CD4-positive, alpha-beta memory T cell (primary cell): ENCODE data around the gene ZFYVE16. TPM values are rescaled to one million over a fixed set of nuclear protein-coding genes. Genes with fewer than 3 reads are reported as not detected.
A peak's percentile ranks its signal among the peaks of the same experiment; 100 is the strongest.
"Not testable (repeated sequence)": the region's sequence is repeated elsewhere in the genome, so short reads cannot be mapped to it uniquely, and the experiment has no call there.

Source experiments
- CTCF ChIA-PET: fragments of 350-600 bp; sonication (Branson Sonifier 250); formaldehyde crosslinking; loops from one replicate; lab custom pipeline; 2021; ENCODE audit warnings: inconsistent platforms; ENCODE audit not compliant: partially characterized antibody; lab: Charles Lee
- POLR2A ChIA-PET: fragments of 350-600 bp; sonication (Branson Sonifier 250); formaldehyde crosslinking; loops from one replicate; lab custom pipeline; 2021; ENCODE audit not compliant: partially characterized antibody; lab: Charles Lee
- DNase-seq, 5 donors: peaks; one replicate each; pipeline versions ENCODE4 v3.0.0 to v3.0.0-alpha.2; 2020 to 2022; ENCODE audit warnings: mixed read lengths in 1 of 5
- H3K27ac ChIP-seq: one replicate; pipeline ENCODE4 v1.7.0; 2013; ENCODE audit warnings: low read depth, low read length
- H3K27me3 ChIP-seq: 2 replicates; pipeline ENCODE4 v1.7.0; 2013; ENCODE audit warnings: mild to moderate bottlenecking, low read length, moderate library complexity; ENCODE audit not compliant: insufficient read depth
- H3K36me3 ChIP-seq: 2 replicates; pipeline ENCODE4 v1.7.0; 2013; ENCODE audit warnings: mild to moderate bottlenecking, low read length, moderate library complexity; ENCODE audit not compliant: insufficient read depth
- H3K4me1 ChIP-seq: 2 replicates; pipeline ENCODE4 v1.7.0; 2013; ENCODE audit warnings: mild to moderate bottlenecking, low read length, moderate library complexity; ENCODE audit not compliant: insufficient read depth
- H3K4me3 ChIP-seq, 2 donors: one replicate each; pipeline ENCODE4 v1.7.0; 2013; ENCODE audit warnings: low read length in 2 of 2, mild to moderate bottlenecking in 1 of 2
- H3K9me3 ChIP-seq, 2 donors: one replicate each; pipeline ENCODE4 v1.7.0; 2013; ENCODE audit warnings: low read length in 2 of 2, control low read depth in 1 of 2; ENCODE audit not compliant: control insufficient read depth in 1 of 2
- H3K27ac Mint-ChIP-seq, 7 donors: one replicate each; pipeline ENCODE4 v1.8.0; 2020 to 2021; ENCODE audit warnings: mixed read lengths in 7 of 7, mild to moderate bottlenecking in 6 of 7, inconsistent platforms in 3 of 7, moderate library complexity in 3 of 7
- H3K27me3 Mint-ChIP-seq, 2 donors: one replicate each; pipeline ENCODE4 v1.8.0; 2020 to 2021; ENCODE audit warnings: mixed read lengths in 2 of 2
- H3K36me3 Mint-ChIP-seq, 2 donors: one replicate each; pipeline ENCODE4 v1.8.0; 2020 to 2021; ENCODE audit warnings: mixed read lengths in 2 of 2, inconsistent platforms in 1 of 2, mild to moderate bottlenecking in 1 of 2
- H3K4me1 Mint-ChIP-seq, 4 donors: one replicate each; pipeline ENCODE4 v1.8.0; 2020 to 2021; ENCODE audit warnings: mixed read lengths in 4 of 4, mild to moderate bottlenecking in 1 of 4
- H3K4me3 Mint-ChIP-seq, 8 donors: one replicate each; pipeline ENCODE4 v1.8.0; 2020 to 2021; ENCODE audit warnings: mixed read lengths in 8 of 8, mild to moderate bottlenecking in 7 of 8, moderate library complexity in 6 of 8, inconsistent platforms in 3 of 8
- H3K9me3 Mint-ChIP-seq, 8 donors: one replicate each; pipeline ENCODE4 v1.8.0; 2020 to 2021; ENCODE audit warnings: mixed read lengths in 8 of 8, mild to moderate bottlenecking in 5 of 8, inconsistent platforms in 3 of 8, moderate library complexity in 1 of 8
- intact Hi-C: fragments of 100-400 bp; cut with micrococcal nuclease; formaldehyde crosslinking; loops from one replicate; pipeline ENCODE4 v1.15.1; 2023
- polyA plus RNA-seq, 2 donors: library from polyadenylated mRNA; unstranded; fragments of 300-500 nt; fragmentation: Illumina TruSeq; gene quantifications; one replicate each; pipeline ENCODE4 v1.2.3, GENCODE V29; 2021
- total RNA-seq, 2 experiments: library from RNA; stranded (reverse); gene quantifications; one replicate each; pipeline ENCODE4 v1.2.3, GENCODE V29; 2021

Gene ZFYVE16
- total and polyA plus RNA-seq, 4 experiments from 2014 or later: 2.5 to 25.3 (median 14.9) TPM

GRCh38 chr5:80487444-80487828, 79.6 kb downstream of the ZFYVE16 start:
- intact Hi-C loops: loop anchor here (10.0 kb wide), 1 partner anchor 817 kb away; the partner anchor contains the start of gene ZCCHC9
- peak overlapping the region in 2 of 7 donors; percentile 29 to 87 for H3K27ac Mint-ChIP-seq
- H3K4me1 ChIP-seq: peaks cover 15% of the 10 kb centered on the region

GRCh38 chr5:80487829-80488721, 80.2 kb downstream of the ZFYVE16 start, which contains the start of gene FAM151B:
Gene FAM151B (plus strand): TSS chr5:80488100. CDS start chr5:80488124, 24 bp downstream.
- Mint-ChIP-seq H3K27ac (peak within 1 kb of the TSS; percentile 14 to 89 (median 56)), H3K4me3 (peak within 1 kb of the TSS; percentile 72 to 90 (median 80)), H3K4me1 (peaks cover 7 to 20% (median 16%) of the 10 kb centered on the region in 4 donors), H3K27me3 (peaks cover 6 to 10% of the 10 kb centered on the region in 2 donors), H3K36me3 (peaks cover 3 to 10% of the 10 kb centered on the region in 2 donors), H3K9me3 (peaks cover 0 to 22% (median 4%) of the 10 kb centered on the region in 8 donors)
- no peaks in the 10 kb centered on the region for H3K9me3 ChIP-seq
- H3K36me3 ChIP-seq: no peaks in the 10 kb centered on the region
- CTCF ChIA-PET: no interaction called here
- H3K27ac ChIP-seq: peak within 1 kb of the TSS; percentile 9
- intact Hi-C loops: loop anchor here (1.0 to 10.0 kb wide), 2 partner anchors 166 to 817 kb away; partner anchors contain the start of genes DHFR, MSH3 and ZCCHC9
- H3K4me1 ChIP-seq: peaks cover 15% of the 10 kb centered on the region
- POLR2A ChIA-PET: no interaction called here
- no peaks in the 10 kb centered on the region for H3K27me3 ChIP-seq
- peak within 1 kb of the TSS in 1 of 2 donors; percentile 48 for H3K4me3 ChIP-seq
- DNase-seq: peak; percentile 72 to 80 (median 78)

More at GRCh38 chr5:80487444-80487828, 79.6 kb downstream of the ZFYVE16 start:
- H3K9me3 Mint-ChIP-seq: peaks cover 0 to 29% (median 9%) of the 10 kb centered on the region in 8 donors
- H3K9me3 ChIP-seq: no peaks in the 10 kb centered on the region
- H3K36me3 ChIP-seq: no peaks in the 10 kb centered on the region
- H3K27me3 ChIP-seq: no peaks in the 10 kb centered on the region
- ChIA-PET CTCF (interaction anchor here (1.0 kb wide), 1 partner anchor 9 kb away, joined by 3 read pairs; no protein-coding TSS in a partner anchor), POLR2A (no interaction called here)
- peak overlapping the region; percentile 72 to 90 (median 78) for H3K4me3 Mint-ChIP-seq
- H3K36me3 Mint-ChIP-seq: peaks cover 8 to 14% of the 10 kb centered on the region in 2 donors
- no peak for DNase-seq
- H3K4me1 Mint-ChIP-seq: peaks cover 7 to 20% (median 16%) of the 10 kb centered on the region in 4 donors
- peak overlapping the region; percentile 9 for H3K27ac ChIP-seq
- H3K27me3 Mint-ChIP-seq: peaks cover 6 to 10% of the 10 kb centered on the region in 2 donors
- peak overlapping the region in 1 of 2 donors; percentile 48 for H3K4me3 ChIP-seq

GRCh38 chr5:80491296-80491695, 83.4 kb downstream of the ZFYVE16 start:
- peaks cover 0 to 10% (median 0%) of the 10 kb centered on the region in 8 donors for H3K9me3 Mint-ChIP-seq
- intact Hi-C loops: no loop called here
- no peak overlapping the region for H3K4me3 Mint-ChIP-seq
- H3K36me3 Mint-ChIP-seq: peaks cover 2% of the 10 kb centered on the region in 2 donors
- Histone ChIP-seq H3K4me1 (peaks cover 15% of the 10 kb centered on the region), H3K36me3 (no peaks in the 10 kb centered on the region), H3K27me3 (no peaks in the 10 kb centered on the region), H3K4me3 (no peak overlapping the region), H3K27ac (no peak overlapping the region), H3K9me3 (no peaks in the 10 kb centered on the region)
- ChIA-PET CTCF (no interaction called here), POLR2A (no interaction called here)
- peaks cover 7 to 20% (median 15%) of the 10 kb centered on the region in 4 donors for H3K4me1 Mint-ChIP-seq
- no peak for DNase-seq
- no peak overlapping the region for H3K27ac Mint-ChIP-seq
- H3K27me3 Mint-ChIP-seq: peaks cover 6 to 10% of the 10 kb centered on the region in 2 donors

GRCh38 chr5:80492741-80493140, 84.9 kb downstream of the ZFYVE16 start:
- intact Hi-C loops: no loop called here

GRCh38 chr5:80493443-80493842, 85.6 kb downstream of the ZFYVE16 start:
- H3K27me3 ChIP-seq, H3K9me3 ChIP-seq, H3K4me1 ChIP-seq, H3K9me3 Mint-ChIP-seq, H3K36me3 ChIP-seq, H3K36me3 Mint-ChIP-seq, H3K4me3 ChIP-seq, H3K27me3 Mint-ChIP-seq, intact Hi-C loops, DNase-seq, H3K4me3 Mint-ChIP-seq, H3K27ac Mint-ChIP-seq, H3K27ac ChIP-seq, H3K4me1 Mint-ChIP-seq, POLR2A ChIA-PET: not testable (repeated sequence)
- CTCF ChIA-PET: interaction anchor here (0.8 kb wide), 1 partner anchor 12 kb away, joined by 3 read pairs; no protein-coding TSS in a partner anchor

More at GRCh38 chr5:80492741-80493140, 84.9 kb downstream of the ZFYVE16 start:
- peaks cover 0 to 3% (median 0%) of the 10 kb centered on the region in 8 donors for H3K9me3 Mint-ChIP-seq
- Histone ChIP-seq H3K4me3 (no peak overlapping the region), H3K9me3 (no peaks in the 10 kb centered on the region), H3K36me3 (no peaks in the 10 kb centered on the region), H3K27ac (no peak overlapping the region), H3K4me1 (peaks cover 7% of the 10 kb centered on the region), H3K27me3 (no peaks in the 10 kb centered on the region)
- ChIA-PET POLR2A (no interaction called here), CTCF (interaction anchor here (0.8 kb wide), 1 partner anchor 11 kb away, joined by 3 read pairs; no protein-coding TSS in a partner anchor)
- H3K27me3 Mint-ChIP-seq: peaks cover 2% of the 10 kb centered on the region in 2 donors
- H3K4me3 Mint-ChIP-seq: no peak overlapping the region
- no peak for DNase-seq
- peaks cover 2 to 7% (median 6%) of the 10 kb centered on the region in 4 donors for H3K4me1 Mint-ChIP-seq
- no peak overlapping the region for H3K27ac Mint-ChIP-seq
- H3K36me3 Mint-ChIP-seq: peaks cover 0 to 2% of the 10 kb centered on the region in 2 donors

GRCh38 chr5:80495891-80496290, 88.0 kb downstream of the ZFYVE16 start:
- no peak overlapping the region for H3K4me3 Mint-ChIP-seq
- no peak overlapping the region for H3K27ac Mint-ChIP-seq
- CTCF ChIA-PET: interaction anchor here (0.7 kb wide), 1 partner anchor 14 kb away, joined by 3 read pairs; no protein-coding TSS in a partner anchor
- H3K27me3 ChIP-seq: no peaks in the 10 kb centered on the region
- no peaks in the 10 kb centered on the region for H3K4me1 ChIP-seq
- no peaks in the 10 kb centered on the region for H3K4me1 Mint-ChIP-seq
- POLR2A ChIA-PET: no interaction called here
- intact Hi-C loops: no loop called here
- H3K36me3 ChIP-seq: no peaks in the 10 kb centered on the region
- no peaks in the 10 kb centered on the region for H3K27me3 Mint-ChIP-seq
- H3K9me3 Mint-ChIP-seq: peaks cover 0 to 2% (median 0%) of the 10 kb centered on the region in 8 donors
- no peaks in the 10 kb centered on the region for H3K9me3 ChIP-seq
- no peak overlapping the region for H3K27ac ChIP-seq
- DNase-seq: no peak
- H3K4me3 ChIP-seq: no peak overlapping the region
- H3K36me3 Mint-ChIP-seq: peaks cover 0 to 2% of the 10 kb centered on the region in 2 donors

GRCh38 chr5:80502800-80503199, 94.9 kb downstream of the ZFYVE16 start:
- CTCF ChIA-PET: interaction anchor here (1.2 kb wide), 1 partner anchor 21 kb away, joined by 3 read pairs; no protein-coding TSS in a partner anchor
- intact Hi-C loops: no loop called here
- H3K9me3 ChIP-seq: no peaks in the 10 kb centered on the region
- POLR2A ChIA-PET: no interaction called here
- H3K27ac Mint-ChIP-seq: no peak overlapping the region
- no peak overlapping the region for H3K4me3 Mint-ChIP-seq
- H3K27ac ChIP-seq: no peak overlapping the region
- no peaks in the 10 kb centered on the region for H3K36me3 ChIP-seq
- peaks cover 5 to 9% (median 7%) of the 10 kb centered on the region in 4 donors for H3K4me1 Mint-ChIP-seq
- no peaks in the 10 kb centered on the region for H3K27me3 ChIP-seq
- H3K4me3 ChIP-seq: no peak overlapping the region
- no peaks in the 10 kb centered on the region for H3K36me3 Mint-ChIP-seq
- no peaks in the 10 kb centered on the region for H3K4me1 ChIP-seq
- DNase-seq: no peak
- H3K27me3 Mint-ChIP-seq: peaks cover 0 to 1% of the 10 kb centered on the region in 2 donors
- no peaks in the 10 kb centered on the region for H3K9me3 Mint-ChIP-seq
